A549 (cell line): Measurements from ENCODE around the gene VSIR.

Source experiments
- CTCF ChIP-seq: fragments of >200 bp; sonication (Bioruptor Twin); formaldehyde crosslinking; IDR thresholded peaks from 3 replicates; pipeline ENCODE4 v1.5.1; 2016
- PHF8 ChIP-seq: fragments of 200-600 bp; sonication (generic); IDR thresholded peaks from 2 replicates; pipeline ENCODE4 v1.6.1; 2016; ENCODE audit warnings: low read depth, mild to moderate bottlenecking, antibody characterized with exemption, moderate library complexity, borderline replicate concordance
- POLR2A ChIP-seq: IDR thresholded peaks from 2 replicates; pipeline ENCODE4 v1.6.1; 2012; ENCODE audit warnings: mild to moderate bottlenecking, low read length
- ZNF302 ChIP-seq: fragments of 250-450 bp; sonication (Bioruptor Pico); IDR thresholded peaks from 2 replicates; pipeline ENCODE4 v1.9.0; 2021; ENCODE audit warnings: inconsistent platforms, mild to moderate bottlenecking, moderate library complexity

- TF ChIP-seq ZNF302 (no peak), CTCF (no peak), PHF8 (no peak), POLR2A (no peak)
Measured at GRCh38 chr10:71778071-71778825, 4.9 kb upstream of the VSIR start.
